Breast epithelium (tissue), 3 donors: Measurements from ENCODE around the gene UMAD1.
"Not testable (repeated sequence)": the region's sequence is repeated elsewhere in the genome, so short reads cannot be mapped to it uniquely, and the experiment has no call there.

Experiments used
- CTCF ChIP-seq, 3 donors: fragments of 450-650 bp; IDR thresholded peaks; one replicate each; pipeline ENCODE4 v1.5.1; 2016 to 2017; ENCODE audit warnings: antibody characterized with exemption in 3 of 3, mild to moderate bottlenecking in 3 of 3, moderate library complexity in 3 of 3
- POLR2A ChIP-seq: fragments of 450-650 bp; IDR thresholded peaks from one replicate; pipeline ENCODE4 v1.6.1; 2016; ENCODE audit warnings: antibody characterized with exemption, mild to moderate bottlenecking, moderate library complexity
- POLR2AphosphoS5 ChIP-seq, 3 donors: sonication (generic); formaldehyde crosslinking; IDR thresholded peaks; one replicate each; pipeline ENCODE4 v1.6.1; 2017; ENCODE audit warnings: antibody characterized with exemption in 3 of 3

DNA sequence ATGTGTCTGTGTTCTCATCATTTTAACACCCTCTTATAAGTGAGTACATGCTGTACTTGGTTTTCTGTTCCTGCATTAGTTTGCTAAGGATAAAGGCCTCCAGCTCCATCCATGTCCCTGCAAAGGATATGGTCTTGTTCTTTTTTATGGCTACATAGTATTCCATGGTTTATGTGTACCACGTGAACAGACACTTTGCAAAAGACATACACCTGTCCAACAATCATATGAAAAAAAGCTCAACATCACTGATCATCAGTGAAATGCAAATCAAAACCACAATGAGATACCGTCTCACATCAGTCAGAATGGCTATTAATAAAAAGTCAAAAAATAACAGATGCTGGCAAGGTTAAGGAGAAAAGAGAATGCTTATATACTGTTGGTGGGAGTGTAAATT lies 177.6 kb downstream of the UMAD1 start:
- TF ChIP-seq CTCF (IDR thresholded peaks at IDR 0.05); POLR2A; POLR2AphosphoS5 (IDR thresholded peaks at IDR 0.05): not testable (repeated sequence)
